ENCODE measurements around the gene PLXNA2. TPM values are rescaled to one million over a fixed set of nuclear protein-coding genes. Genes with fewer than 3 reads are reported as not detected.

Gene PLXNA2
- total RNA-seq, 4 donors from 2014 or later: 12.2 to 45.7 (median 21.8) TPM

DNA sequence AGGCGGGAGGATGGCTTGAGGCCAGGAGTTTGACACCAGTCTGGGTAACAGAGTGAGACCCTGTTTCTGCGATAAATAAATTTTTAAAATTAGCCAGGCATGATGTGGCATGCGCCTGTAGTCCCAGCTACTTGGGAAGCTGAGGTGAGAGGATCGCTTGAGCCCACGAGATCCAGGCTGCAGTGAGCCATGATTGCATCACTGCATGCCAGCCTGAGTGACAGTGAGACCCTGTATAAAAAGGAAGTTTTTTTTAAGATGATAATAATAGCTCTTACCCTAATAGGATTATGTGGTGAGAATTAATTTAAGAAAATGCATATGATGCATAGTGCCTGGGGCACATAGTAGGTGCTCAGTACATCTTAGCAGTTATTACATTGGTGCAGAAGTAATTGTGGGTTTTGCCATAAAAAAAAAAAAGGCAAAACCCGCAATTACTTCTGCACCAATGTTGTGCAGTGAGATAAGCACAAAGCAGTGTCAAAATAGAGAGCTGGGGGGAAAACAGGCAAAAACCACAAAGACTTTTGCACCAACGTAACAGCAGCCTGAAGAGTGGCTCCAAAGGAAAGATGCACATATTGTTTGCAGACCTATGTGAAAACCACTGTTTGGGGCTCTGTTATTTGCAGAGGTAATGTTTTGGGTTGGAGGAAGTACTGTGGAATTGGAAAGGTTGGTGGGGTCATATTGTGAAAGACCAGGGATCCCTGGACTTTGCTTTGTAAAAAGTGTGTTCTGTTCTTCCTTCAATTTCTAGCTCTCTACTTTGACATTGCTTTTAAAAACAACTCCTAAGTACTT lies 72.4 kb downstream of the PLXNA2 start:
- intact Hi-C loops (cut with DNase I): no loop called here
- Histone ChIP-seq H3K27ac (no peak overlapping the region), H3K36me3 (no peaks in the 10 kb centered on the region), H3K27me3 (no peaks in the 10 kb centered on the region), H3K4me1 (peaks cover 9 to 19% of the 10 kb centered on the region in 2 donors), H3K4me3 (replicated peaks in 1 of 3) (no peak overlapping the region), H3K9me3 (no peaks in the 10 kb centered on the region)
- DNase-seq: no peak
- no peak for TF ChIP-seq POLR2A (IDR thresholded peaks at IDR 0.05)
- TF ChIP-seq, protein P1, sequence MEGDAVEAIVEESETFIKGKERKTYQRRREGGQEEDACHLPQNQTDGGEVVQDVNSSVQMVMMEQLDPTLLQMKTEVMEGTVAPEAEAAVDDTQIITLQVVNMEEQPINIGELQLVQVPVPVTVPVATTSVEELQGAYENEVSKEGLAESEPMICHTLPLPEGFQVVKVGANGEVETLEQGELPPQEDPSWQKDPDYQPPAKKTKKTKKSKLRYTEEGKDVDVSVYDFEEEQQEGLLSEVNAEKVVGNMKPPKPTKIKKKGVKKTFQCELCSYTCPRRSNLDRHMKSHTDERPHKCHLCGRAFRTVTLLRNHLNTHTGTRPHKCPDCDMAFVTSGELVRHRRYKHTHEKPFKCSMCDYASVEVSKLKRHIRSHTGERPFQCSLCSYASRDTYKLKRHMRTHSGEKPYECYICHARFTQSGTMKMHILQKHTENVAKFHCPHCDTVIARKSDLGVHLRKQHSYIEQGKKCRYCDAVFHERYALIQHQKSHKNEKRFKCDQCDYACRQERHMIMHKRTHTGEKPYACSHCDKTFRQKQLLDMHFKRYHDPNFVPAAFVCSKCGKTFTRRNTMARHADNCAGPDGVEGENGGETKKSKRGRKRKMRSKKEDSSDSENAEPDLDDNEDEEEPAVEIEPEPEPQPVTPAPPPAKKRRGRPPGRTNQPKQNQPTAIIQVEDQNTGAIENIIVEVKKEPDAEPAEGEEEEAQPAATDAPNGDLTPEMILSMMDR (IDR thresholded peaks at IDR 0.05): no peak
- WGBS, 2 donors: 93 to 95% methylated on average over 7 of the region's 7 CpGs

DNA sequence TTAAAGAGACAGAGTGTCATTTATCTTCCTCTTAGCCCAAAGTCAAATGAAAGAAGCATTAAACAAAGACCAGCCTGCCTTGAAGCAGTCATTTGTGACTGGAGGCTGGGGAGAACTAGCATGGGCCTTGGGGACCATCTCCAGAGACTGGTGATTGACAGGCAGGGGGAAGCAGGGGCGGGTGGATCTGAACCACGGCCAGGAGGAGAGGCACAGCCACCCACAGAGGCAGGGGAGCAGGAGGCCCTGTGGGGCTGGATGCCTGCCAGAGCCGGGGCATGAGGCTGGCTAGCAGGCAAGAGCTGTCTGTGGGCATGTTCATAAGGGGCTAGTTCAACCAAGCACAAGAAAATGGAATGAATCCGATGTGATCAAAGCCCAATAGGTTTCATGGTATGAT lies 73.9 kb downstream of the PLXNA2 start:
- intact Hi-C loops (cut with DNase I): no loop called here
- Histone ChIP-seq H3K4me1 (peaks cover 9 to 24% of the 10 kb centered on the region in 2 donors), H3K27me3 (no peaks in the 10 kb centered on the region), H3K36me3 (no peaks in the 10 kb centered on the region), H3K9me3 (no peaks in the 10 kb centered on the region), H3K27ac (no peak overlapping the region), H3K4me3 (replicated peaks in 1 of 3) (no peak overlapping the region)
- TF ChIP-seq, protein P1 (IDR thresholded peaks at IDR 0.05): no peak
- no peak for TF ChIP-seq POLR2A (IDR thresholded peaks at IDR 0.05)
- peak; percentile 54 to 64 for DNase-seq
- WGBS, 2 donors: 30 to 32% methylated on average over 4 of the region's 4 CpGs

DNA sequence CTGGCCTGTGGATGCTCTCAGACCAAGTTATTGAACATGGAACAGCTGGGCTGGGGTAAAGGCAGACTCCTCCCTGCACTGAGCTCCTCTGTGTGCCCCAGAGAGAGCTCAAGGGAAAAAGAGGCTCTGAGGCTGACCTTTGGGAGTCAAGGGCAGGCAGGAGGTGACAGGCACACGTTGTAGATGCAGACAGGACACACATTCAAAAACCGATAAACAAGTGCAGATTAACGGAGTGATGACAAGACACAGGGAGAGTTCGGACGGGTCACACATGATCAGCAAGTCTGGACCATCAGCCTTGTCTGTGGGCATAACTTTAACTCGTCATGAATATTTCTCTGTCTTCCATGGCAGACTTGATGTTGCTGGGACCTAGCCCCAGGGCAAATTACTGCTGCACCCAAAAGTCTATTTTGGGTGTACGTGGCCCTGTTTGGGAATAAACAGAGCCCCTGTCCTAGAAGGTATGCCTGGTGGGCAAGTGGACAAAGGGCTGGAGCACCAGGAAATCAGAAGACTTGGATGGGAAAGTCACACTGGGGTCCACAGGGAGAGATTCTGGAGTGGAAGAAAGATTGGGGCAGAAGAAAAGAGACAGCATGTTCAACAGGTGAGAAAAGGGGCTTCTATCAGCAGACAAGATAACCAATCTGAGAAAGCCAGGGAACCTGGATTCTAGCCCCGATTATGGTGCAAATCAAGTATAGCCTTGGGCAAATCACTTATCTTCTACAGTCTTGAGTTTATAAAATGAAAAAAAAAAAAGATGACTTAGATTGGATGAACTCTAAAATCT lies 74.9 kb downstream of the PLXNA2 start:
- Histone ChIP-seq H3K27me3 (no peaks in the 10 kb centered on the region), H3K4me1 (peaks cover 9 to 24% of the 10 kb centered on the region in 2 donors), H3K9me3 (no peaks in the 10 kb centered on the region), H3K36me3 (no peaks in the 10 kb centered on the region), H3K27ac (no peak overlapping the region), H3K4me3 (replicated peaks in 1 of 3) (no peak overlapping the region)
- TF ChIP-seq, protein P1 (IDR thresholded peaks at IDR 0.05): no peak
- TF ChIP-seq POLR2A (IDR thresholded peaks at IDR 0.05): no peak
- DNase-seq: no peak
- 88 to 90% methylated on average over 8 of the region's 8 CpGs for WGBS, 2 donors
- intact Hi-C loops (cut with DNase I): no loop called here

DNA sequence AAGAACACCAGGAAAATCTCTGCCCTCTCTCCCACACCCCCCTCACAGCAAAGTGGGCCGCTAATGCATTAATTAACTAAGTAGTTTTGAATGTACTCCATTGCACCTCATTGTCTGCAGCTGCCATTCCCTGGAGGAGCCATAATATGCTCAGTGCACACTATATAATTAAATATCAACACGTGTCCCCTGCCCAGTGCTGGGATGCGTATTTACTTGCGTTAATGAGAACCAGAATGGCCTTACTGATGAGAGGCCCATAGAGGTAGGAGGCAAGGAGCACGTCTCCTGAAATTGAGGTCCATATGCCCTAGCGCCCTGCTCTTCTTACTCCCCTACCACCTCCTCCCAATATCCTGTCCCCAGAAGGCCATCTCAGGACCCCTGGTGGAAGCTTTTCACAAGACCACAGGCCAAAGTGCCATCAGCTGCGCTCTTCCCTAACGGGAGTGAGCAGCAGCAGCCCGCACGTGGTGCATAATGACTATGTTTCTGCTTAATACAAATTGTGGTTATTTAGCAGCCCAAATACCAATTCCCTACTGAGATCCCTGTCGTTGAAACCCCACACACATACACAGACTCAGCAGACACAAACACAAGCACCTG lies 76.8 kb downstream of the PLXNA2 start:
- Histone ChIP-seq H3K27ac (no peak overlapping the region), H3K4me3 (replicated peaks in 1 of 3) (no peak overlapping the region), H3K36me3 (no peaks in the 10 kb centered on the region), H3K9me3 (no peaks in the 10 kb centered on the region), H3K27me3 (no peaks in the 10 kb centered on the region), H3K4me1 (peaks cover 16 to 26% of the 10 kb centered on the region in 2 donors)
- intact Hi-C loops (cut with DNase I): no loop called here
- TF ChIP-seq POLR2A (IDR thresholded peaks at IDR 0.05): no peak
- TF ChIP-seq, protein P1 (IDR thresholded peaks at IDR 0.05): no peak
- 83 to 86% methylated on average over 11 of the region's 11 CpGs for WGBS, 2 donors
- no peak for DNase-seq
